ENCODE results near the gene PPP1R1C.

- TF ChIP-seq, protein P1, sequence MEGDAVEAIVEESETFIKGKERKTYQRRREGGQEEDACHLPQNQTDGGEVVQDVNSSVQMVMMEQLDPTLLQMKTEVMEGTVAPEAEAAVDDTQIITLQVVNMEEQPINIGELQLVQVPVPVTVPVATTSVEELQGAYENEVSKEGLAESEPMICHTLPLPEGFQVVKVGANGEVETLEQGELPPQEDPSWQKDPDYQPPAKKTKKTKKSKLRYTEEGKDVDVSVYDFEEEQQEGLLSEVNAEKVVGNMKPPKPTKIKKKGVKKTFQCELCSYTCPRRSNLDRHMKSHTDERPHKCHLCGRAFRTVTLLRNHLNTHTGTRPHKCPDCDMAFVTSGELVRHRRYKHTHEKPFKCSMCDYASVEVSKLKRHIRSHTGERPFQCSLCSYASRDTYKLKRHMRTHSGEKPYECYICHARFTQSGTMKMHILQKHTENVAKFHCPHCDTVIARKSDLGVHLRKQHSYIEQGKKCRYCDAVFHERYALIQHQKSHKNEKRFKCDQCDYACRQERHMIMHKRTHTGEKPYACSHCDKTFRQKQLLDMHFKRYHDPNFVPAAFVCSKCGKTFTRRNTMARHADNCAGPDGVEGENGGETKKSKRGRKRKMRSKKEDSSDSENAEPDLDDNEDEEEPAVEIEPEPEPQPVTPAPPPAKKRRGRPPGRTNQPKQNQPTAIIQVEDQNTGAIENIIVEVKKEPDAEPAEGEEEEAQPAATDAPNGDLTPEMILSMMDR (IDR thresholded peaks at IDR 0.05; ENCODE audit: insufficient read depth, low read length, poor library complexity, severe bottlenecking): no peak
- no peak for TF ChIP-seq EZH2phosphoT487 (conservative IDR thresholded peaks at IDR 0.05; ENCODE audit: low read length)
Observed at GRCh38 chr2:181959508-181959907, 26.1 kb upstream of the PPP1R1C start.
